ENCODE measurements around the gene SSH2. TPM values are rescaled to one million over a fixed set of nuclear protein-coding genes. Genes with fewer than 3 reads are reported as not detected.

SSH2 gene
- total and polyA plus RNA-seq, 9 of the 15 experiments (the other 6 are each of a cell fraction or from before 2014, with no cell fraction given): 3.9 to 16.1 (median 10.2) TPM

DNA sequence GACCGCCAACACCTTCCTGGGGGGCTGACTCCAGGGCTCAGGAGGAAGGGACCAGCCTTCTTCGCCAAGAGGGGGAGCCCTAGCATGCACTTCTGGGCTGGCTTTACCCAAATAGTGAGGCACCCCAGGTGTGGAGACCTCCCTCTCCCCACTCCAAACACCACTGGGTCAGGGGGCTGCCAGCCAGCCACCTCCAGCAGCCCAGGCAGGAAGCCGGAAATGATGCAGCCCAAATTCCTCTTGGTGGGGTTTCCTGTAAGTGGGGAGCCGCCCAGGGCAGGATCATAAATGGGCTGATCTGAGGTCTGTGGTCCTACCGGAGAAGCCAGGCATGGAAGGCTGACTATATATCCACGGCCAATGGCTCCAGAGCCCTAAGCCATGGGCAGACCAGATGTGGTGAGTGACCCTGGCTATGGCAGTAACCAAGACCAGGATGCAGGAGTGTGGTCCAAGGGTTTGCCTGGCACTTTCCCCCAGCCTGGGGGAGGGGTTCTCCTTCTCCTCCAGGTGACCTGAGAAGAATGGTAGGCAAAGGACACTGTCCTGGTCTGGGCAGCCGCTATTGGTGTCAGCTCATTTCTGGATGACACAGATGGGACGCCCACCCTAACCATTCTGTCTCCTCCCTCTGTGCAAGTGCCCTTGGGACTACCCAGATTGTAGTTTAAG lies 344.8 kb downstream of the SSH2 start (continued):
- TF ChIP-seq, protein P1, sequence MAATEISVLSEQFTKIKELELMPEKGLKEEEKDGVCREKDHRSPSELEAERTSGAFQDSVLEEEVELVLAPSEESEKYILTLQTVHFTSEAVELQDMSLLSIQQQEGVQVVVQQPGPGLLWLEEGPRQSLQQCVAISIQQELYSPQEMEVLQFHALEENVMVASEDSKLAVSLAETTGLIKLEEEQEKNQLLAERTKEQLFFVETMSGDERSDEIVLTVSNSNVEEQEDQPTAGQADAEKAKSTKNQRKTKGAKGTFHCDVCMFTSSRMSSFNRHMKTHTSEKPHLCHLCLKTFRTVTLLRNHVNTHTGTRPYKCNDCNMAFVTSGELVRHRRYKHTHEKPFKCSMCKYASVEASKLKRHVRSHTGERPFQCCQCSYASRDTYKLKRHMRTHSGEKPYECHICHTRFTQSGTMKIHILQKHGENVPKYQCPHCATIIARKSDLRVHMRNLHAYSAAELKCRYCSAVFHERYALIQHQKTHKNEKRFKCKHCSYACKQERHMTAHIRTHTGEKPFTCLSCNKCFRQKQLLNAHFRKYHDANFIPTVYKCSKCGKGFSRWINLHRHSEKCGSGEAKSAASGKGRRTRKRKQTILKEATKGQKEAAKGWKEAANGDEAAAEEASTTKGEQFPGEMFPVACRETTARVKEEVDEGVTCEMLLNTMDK (IDR thresholded peaks at IDR 0.05; ENCODE audit: borderline replicate concordance, insufficient read depth, low read depth, low read length, poor library complexity, severe bottlenecking): peak; percentile 60

GRCh38 chr17:29584452-29585079 lies 345.5 kb downstream of the SSH2 start:
- 51% methylated on average over 9 of the region's 12 CpGs for WGBS (ENCODE audit: insufficient coverage, low coverage, missing lambda C conversion rate)
- DNase-seq (ENCODE audit: extremely low read depth in 1 of 4, low spot score in 3 of 4): no peak
- H3K36me3 ChIP-seq (ENCODE audit: control insufficient read depth, insufficient read depth, low read length): peaks cover 21% of the 10 kb centered on the region; the same call in 1 of the 3 replicates
- H3K4me3 ChIP-seq: no peak overlapping the region
- peaks cover 12 to 53% of the 10 kb centered on the region in 2 experiments for H3K4me1 ChIP-seq (replicated peaks in 1 of 2; ENCODE audit: control insufficient read depth in 2 of 2, insufficient read depth in 2 of 2, low read length in 2 of 2)
- TF ChIP-seq PHTF2 (CRISPR knock-in tag; IDR thresholded peaks at IDR 0.05) (no peak), ZNF644 (tag; IDR thresholded peaks at IDR 0.05; ENCODE audit: low read depth) (no peak), POLR2G (IDR thresholded peaks at IDR 0.05; ENCODE audit: low read depth, low read length) (0 out of 2 replicates have a peak, but pooled peaks have one; percentile 4), PBX2 (CRISPR knock-in tag; IDR thresholded peaks at IDR 0.05; ENCODE audit: low read depth) (no peak), PBX2 (tag; conservative IDR thresholded peaks at IDR 0.05; ENCODE audit: low read depth) (no peak)
- peaks cover 24% of the 10 kb centered on the region for H3K79me2 ChIP-seq (ENCODE audit: control insufficient read depth, insufficient read depth, low read length)
- in situ Hi-C loops (cut with MboI) (no loop called here), intact Hi-C loops (cut with micrococcal nuclease) (no loop called here)
- BruUV-seq (replicated peaks): no TSS peak
- ATAC-seq: no peak
- peak overlapping the region in 1 of 2 experiments; percentile 75; a peak in 2 of 4 replicates for H3K9ac ChIP-seq (ENCODE audit: insufficient read depth in 1 of 2, low read depth in 2 of 2, low read length in 2 of 2)
- no peaks in the 10 kb centered on the region for H3K27me3 ChIP-seq (ENCODE audit: control insufficient read depth in 2 of 2, insufficient read depth in 2 of 2, low read length in 2 of 2)
- no peak overlapping the region for H3K27ac ChIP-seq (ENCODE audit: extremely low read depth, low read depth, low read length)
- no peak overlapping the region for H3K4me2 ChIP-seq (ENCODE audit: insufficient read depth, low read length)
- H4K20me1 ChIP-seq (replicated peaks; ENCODE audit: control insufficient read depth, insufficient read depth, low read length): no peaks in the 10 kb centered on the region; the same call in 1 of the 2 replicates
- CTCF ChIA-PET (ENCODE audit: low intra/inter-chr PET ratio): interaction anchor here (0.6 to 0.8 kb wide), 2 partner anchors 33 to 349 kb away, joined by 3 read pairs; no protein-coding TSS in a partner anchor
- no peaks in the 10 kb centered on the region for H3K9me3 ChIP-seq (replicated peaks; ENCODE audit: control insufficient read depth, insufficient read depth, low read depth, low read length)
- peaks cover 2% of the 10 kb centered on the region for H3K9me1 ChIP-seq (ENCODE audit: control insufficient read depth, insufficient read depth, low read length)
- POLR2A ChIA-PET: no interaction called here
- H2AFZ ChIP-seq (ENCODE audit: low read depth, low read length): no peak overlapping the region
- FAIRE-seq: no peak
